K562 (cell line): ENCODE results near the gene SEMA3G.

Source experiments
- BRCA1 ChIP-seq, 2 experiments: fragments of 450-650 bp in 1 of 2; sonication (generic) in 1 of 2; formaldehyde crosslinking in 1 of 2; IDR thresholded peaks; 2 replicates each; pipeline versions ENCODE4 v1.5.0 to v1.6.1; 2017 to 2020; ENCODE audit warnings: mild to moderate bottlenecking in 1 of 2, missing genetic modification reagents in 1 of 2
- EZH2 ChIP-seq: IDR thresholded peaks from 2 replicates; pipeline ENCODE4 v1.6.1; 2012; ENCODE audit warnings: low read depth, mild to moderate bottlenecking, inconsistent platforms, low read length, borderline replicate concordance
- FOXA1 ChIP-seq: fragments of 450-650 bp; IDR thresholded peaks from 2 replicates; pipeline ENCODE4 v1.6.1; 2016; ENCODE audit warnings: mild to moderate bottlenecking, borderline replicate concordance
- JUND ChIP-seq, 2 experiments: IDR thresholded peaks; 2 replicates in 1 of 2; 3 replicates in 1 of 2; pipeline ENCODE4 v1.6.1; 2011; ENCODE audit warnings: borderline replicate concordance in 2 of 2, low read depth in 2 of 2, low read length in 2 of 2, improper control_type of control experiment in 1 of 2, missing biosample characterization in 1 of 2, missing genetic modification characterization in 1 of 2, missing genetic modification reagents in 1 of 2
- MYNN ChIP-seq, 2 experiments: sonication (generic); formaldehyde crosslinking in 1 of 2; IDR thresholded peaks; 2 replicates each; pipeline versions ENCODE4 v1.5.0 to v1.6.1; 2016 to 2020; ENCODE audit warnings: antibody characterized with exemption in 1 of 2, missing genetic modification reagents in 1 of 2
- NFYB ChIP-seq: IDR thresholded peaks from 2 replicates; pipeline ENCODE4 v1.6.1; 2011; ENCODE audit warnings: mild to moderate bottlenecking, moderate library complexity; ENCODE audit not compliant: insufficient read length; ENCODE audit errors: extremely low read depth
- NR2C2 ChIP-seq, 2 experiments: fragments of 200-800 bp in 1 of 2; sonication (Bioruptor generic) in 1 of 2; sonication (generic) in 1 of 2; formaldehyde crosslinking in 1 of 2; IDR thresholded peaks; 2 replicates each; pipeline versions ENCODE4 v1.6.1 to v1.8.0; 2016 to 2022; ENCODE audit warnings: mild to moderate bottlenecking in 1 of 2, missing compliant biosample characterization in 1 of 2, missing genetic modification characterization in 1 of 2, missing genetic modification reagents in 1 of 2
- POLR2A ChIP-seq: fragments of 450-650 bp; conservative IDR thresholded peaks from 2 replicates; pipeline ENCODE4 v1.6.1; 2016
- PTBP1 ChIP-seq: fragments of 200-400 bp; formaldehyde crosslinking; IDR thresholded peaks from 2 replicates; pipeline ENCODE4 v1.6.1; 2017; ENCODE audit warnings: low read depth, low read length
- ZKSCAN8 ChIP-seq: fragments of 200-800 bp; sonication (Bioruptor generic); IDR thresholded peaks from 2 replicates; pipeline ENCODE4 v1.6.1; 2016; ENCODE audit warnings: missing genetic modification characterization, missing compliant biosample characterization
- ZNF274 ChIP-seq: IDR thresholded peaks from 2 replicates; pipeline ENCODE4 v1.6.1; 2011; ENCODE audit warnings: low read depth, mild to moderate bottlenecking, low read length, moderate library complexity, borderline replicate concordance
- TF ChIP-seq, protein P1 (sequence below), 3 experiments: IDR thresholded peaks in 2 of 3; conservative IDR thresholded peaks in 1 of 3; 2 replicates each; pipeline ENCODE4 v1.5.1; 2011 to 2012; ENCODE audit warnings: low read length in 3 of 3, mild to moderate bottlenecking in 3 of 3, control low read depth in 2 of 3, improper control_type of control experiment in 1 of 3, inconsistent platforms in 1 of 3, low read depth in 1 of 3, mixed read lengths in 1 of 3, moderate library complexity in 1 of 3; ENCODE audit not compliant: insufficient read depth in 2 of 3
- TF ChIP-seq, protein P2 (sequence below): fragments of 250-450 bp; sonication (Bioruptor Pico); IDR thresholded peaks from 2 replicates; pipeline ENCODE4 v1.9.0; 2021; ENCODE audit warnings: mild to moderate bottlenecking, inconsistent platforms

DNA sequence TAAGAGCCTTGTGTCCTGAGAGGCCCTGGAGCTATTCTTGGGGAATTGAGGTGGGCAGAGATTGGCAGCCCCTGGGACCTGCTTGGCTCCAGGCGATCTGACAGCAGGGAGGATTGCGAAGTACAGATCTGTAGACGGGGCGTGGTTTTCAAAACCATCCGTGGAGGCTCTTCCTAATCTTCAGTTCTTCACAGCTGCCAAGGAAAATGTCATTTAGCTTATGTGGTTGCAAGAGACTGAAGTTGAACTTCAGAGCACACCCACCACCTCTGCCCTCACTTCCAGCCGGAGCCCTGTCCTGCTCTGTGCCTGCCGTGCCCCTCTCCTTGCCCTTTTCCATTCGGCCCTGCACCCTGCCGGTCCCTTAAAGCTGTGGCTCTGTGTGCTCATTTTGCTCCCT is 23.4 kb upstream of the SEMA3G start:
- TF ChIP-seq JUND (IDR thresholded peaks at IDR 0.05; ENCODE audit: borderline replicate concordance, low read depth, low read length) (no peak), JUND (tag; IDR thresholded peaks at IDR 0.05; ENCODE audit: borderline replicate concordance, low read depth, low read length) (no peak), POLR2A (no peak), BRCA1 (IDR thresholded peaks at IDR 0.05) (no peak), BRCA1 (CRISPR knock-in tag; IDR thresholded peaks at IDR 0.05) (no peak), FOXA1 (no peak), ZKSCAN8 (CRISPR knock-in tag) (no peak), NFYB (no peak), MYNN (IDR thresholded peaks at IDR 0.05) (no peak), MYNN (CRISPR knock-in tag; IDR thresholded peaks at IDR 0.05) (no peak), EZH2 (no peak), NR2C2 (CRISPR knock-in tag; IDR thresholded peaks at IDR 0.05) (no peak), NR2C2 (tag; IDR thresholded peaks at IDR 0.05) (no peak), ZNF274 (no peak), PTBP1 (no peak)
- TF ChIP-seq, protein P1, sequence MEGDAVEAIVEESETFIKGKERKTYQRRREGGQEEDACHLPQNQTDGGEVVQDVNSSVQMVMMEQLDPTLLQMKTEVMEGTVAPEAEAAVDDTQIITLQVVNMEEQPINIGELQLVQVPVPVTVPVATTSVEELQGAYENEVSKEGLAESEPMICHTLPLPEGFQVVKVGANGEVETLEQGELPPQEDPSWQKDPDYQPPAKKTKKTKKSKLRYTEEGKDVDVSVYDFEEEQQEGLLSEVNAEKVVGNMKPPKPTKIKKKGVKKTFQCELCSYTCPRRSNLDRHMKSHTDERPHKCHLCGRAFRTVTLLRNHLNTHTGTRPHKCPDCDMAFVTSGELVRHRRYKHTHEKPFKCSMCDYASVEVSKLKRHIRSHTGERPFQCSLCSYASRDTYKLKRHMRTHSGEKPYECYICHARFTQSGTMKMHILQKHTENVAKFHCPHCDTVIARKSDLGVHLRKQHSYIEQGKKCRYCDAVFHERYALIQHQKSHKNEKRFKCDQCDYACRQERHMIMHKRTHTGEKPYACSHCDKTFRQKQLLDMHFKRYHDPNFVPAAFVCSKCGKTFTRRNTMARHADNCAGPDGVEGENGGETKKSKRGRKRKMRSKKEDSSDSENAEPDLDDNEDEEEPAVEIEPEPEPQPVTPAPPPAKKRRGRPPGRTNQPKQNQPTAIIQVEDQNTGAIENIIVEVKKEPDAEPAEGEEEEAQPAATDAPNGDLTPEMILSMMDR (IDR thresholded peaks at IDR 0.05 in 2 of 3, conservative IDR thresholded peaks at IDR 0.05 in 1 of 3; ENCODE audit: insufficient read depth in 2 of 3, low read depth in 1 of 3, low read length in 3 of 3): no peak
- TF ChIP-seq, protein P2, sequence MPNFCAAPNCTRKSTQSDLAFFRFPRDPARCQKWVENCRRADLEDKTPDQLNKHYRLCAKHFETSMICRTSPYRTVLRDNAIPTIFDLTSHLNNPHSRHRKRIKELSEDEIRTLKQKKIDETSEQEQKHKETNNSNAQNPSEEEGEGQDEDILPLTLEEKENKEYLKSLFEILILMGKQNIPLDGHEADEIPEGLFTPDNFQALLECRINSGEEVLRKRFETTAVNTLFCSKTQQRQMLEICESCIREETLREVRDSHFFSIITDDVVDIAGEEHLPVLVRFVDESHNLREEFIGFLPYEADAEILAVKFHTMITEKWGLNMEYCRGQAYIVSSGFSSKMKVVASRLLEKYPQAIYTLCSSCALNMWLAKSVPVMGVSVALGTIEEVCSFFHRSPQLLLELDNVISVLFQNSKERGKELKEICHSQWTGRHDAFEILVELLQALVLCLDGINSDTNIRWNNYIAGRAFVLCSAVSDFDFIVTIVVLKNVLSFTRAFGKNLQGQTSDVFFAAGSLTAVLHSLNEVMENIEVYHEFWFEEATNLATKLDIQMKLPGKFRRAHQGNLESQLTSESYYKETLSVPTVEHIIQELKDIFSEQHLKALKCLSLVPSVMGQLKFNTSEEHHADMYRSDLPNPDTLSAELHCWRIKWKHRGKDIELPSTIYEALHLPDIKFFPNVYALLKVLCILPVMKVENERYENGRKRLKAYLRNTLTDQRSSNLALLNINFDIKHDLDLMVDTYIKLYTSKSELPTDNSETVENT (CRISPR knock-in tag): no peak
